KBM-7 (cell line): ENCODE data around the gene DDAH1.
"Not testable (repeated sequence)": the region's sequence is repeated elsewhere in the genome, so short reads cannot be mapped to it uniquely, and the experiment has no call there.

ENCODE experiments used
- DNase-seq: peaks from one replicate; pipeline ENCODE4 v3.0.0-alpha.2; 2015
- in situ Hi-C: fragments of 300-500 bp; cut with MboI; formaldehyde crosslinking; loops from 2 replicates; pipeline ENCODE4 v1.14.3; 2020; ENCODE audit warnings: low sequenced_read_pairs, low pct_unique_long_range_greater_than_20kb, mixed read lengths

The DDAH1 gene

DNA sequence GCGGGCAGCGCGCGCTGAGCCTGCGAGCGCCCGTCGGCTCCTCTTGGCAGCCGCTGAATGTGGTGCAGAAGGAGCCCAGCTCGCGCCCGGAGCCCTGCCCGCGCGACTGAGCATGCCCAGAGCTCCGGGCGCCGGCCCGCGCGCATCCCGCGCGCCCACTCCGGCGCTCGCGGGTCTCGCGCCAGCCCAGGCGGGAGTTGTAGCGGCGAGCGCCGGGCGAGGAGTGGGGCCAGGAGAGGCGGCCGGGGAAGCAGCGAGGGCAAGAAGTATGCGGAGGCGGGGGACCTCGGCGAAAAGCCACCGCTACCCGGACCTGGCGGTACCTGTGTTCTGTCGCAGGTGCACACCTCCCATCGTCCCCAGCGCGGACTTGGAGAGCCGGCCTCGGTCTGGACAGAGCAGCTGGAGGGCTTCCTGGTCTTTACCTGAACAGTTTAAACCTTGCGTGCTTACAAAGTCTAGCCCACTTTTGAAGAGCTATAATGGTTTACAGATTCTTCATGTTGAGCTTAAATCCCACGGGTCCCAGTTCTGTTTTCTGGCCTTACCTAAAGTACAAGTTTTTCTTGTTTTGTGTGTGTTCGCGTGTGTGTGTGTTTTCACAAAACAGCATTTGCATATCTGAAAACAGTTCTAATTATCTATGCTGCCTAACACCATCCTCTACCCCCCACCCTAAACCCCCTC is at the start of gene DDAH1:
TSS of gene DDAH1 (minus strand) at position 61 of the 687 bp plus-strand sequence. CDS start 114 bp downstream, outside the sequence.
- peak; percentile 63 for DNase-seq
- in situ Hi-C loops, result no loop called here

- DNase-seq, in situ Hi-C loops: not testable (repeated sequence)
Observed at GRCh38 chr1:85513998-85514397, 49.0 kb upstream of the DDAH1 start.

- in situ Hi-C loops, result no loop called here
- no peak for DNase-seq
Observed at GRCh38 chr1:85504417-85504816, 39.5 kb upstream of the DDAH1 start.

DNA sequence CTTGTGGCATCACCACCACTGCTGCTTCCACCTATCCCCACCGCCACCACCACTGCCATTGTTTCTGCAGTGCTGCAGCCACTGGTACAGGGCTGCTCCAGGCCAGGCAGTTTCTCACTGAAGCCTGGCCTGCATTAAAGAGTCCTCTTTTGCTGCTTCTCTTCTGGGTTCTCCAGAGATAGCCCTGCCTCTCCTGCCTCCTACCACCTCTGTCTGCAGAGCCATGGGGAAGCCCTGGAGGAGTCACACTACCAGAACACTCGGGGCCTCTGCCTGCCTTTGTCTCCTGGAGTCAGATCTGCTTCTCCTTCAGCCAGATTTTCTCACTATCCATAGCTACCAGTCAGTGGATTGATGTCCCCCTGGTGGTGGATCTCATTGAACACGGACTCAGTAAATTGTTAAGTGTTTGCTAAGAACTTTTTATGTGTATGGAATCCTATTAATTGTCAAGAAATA is 37.7 kb upstream of the DDAH1 start:
- in situ Hi-C loops, result no loop called here
- DNase-seq, result peak; percentile 74

DNA sequence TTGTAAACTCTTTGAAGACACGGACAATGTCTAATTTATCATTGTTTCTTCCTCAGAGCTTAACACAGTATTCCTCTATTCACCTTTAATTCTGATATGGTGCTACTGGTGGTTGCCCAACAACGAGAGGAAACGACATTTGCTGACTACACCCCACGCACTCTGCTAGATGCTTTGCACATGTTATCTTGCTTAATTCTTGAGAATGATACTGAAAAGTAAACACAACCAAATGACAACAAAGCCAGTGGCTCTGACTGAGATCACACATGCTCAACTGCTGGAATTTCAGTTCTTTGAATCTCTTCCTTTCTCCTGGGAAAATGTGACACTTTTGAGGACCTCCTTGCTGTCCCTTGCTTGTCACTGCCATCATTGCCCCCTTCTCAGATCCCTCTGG is 37.2 kb upstream of the DDAH1 start:
- in situ Hi-C loops, result no loop called here
- DNase-seq, result no peak

DNA sequence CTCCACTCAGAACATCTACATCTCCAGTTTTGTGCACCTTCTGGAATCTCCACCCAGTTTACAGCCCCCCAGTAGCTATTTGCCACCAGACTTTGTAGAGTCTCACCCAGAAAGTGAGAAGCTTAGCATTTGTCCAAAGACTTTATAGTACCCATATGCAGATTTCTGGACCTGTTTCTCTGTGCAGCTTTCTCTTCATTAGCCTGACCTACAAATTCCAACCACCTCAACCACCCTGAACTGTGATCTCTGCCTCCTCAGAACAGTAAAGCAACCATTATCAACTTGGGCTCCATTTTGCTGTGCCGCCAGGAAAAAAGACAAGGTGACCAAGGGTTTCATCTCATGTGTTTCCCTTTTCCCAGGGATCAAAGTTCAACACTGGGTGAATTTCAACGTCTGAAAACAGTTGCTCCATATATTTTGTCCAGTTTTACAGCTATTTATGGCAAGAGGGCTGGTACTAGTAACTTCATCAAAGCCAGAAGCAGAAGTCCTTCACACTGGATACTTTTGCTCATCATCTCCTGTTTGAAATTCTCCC is 36.5 kb upstream of the DDAH1 start:
- no peak for DNase-seq
- in situ Hi-C loops, result no loop called here

GRCh38 chr1:85496941-85497582 is 32.1 kb upstream of the DDAH1 start:
- DNase-seq, result no peak
- in situ Hi-C loops, result no loop called here

DNA sequence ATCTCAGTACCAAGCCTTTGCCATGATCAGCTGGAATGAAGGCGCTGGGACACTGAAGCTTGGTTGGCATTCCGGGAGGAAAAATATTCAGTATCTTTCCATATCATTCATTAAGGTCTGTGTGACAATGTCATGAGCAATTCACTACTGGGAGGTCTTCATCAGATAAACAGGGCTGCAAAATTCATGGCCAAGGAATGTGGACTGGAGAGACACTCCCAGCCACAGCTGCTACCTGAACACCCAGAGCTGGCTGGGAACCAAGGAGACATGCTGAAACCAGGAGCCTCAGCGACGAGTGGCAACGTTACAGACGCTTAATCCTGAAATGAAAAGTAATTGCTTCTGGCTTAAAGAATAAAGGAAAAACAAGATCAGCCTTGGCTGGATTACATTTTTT is 30.6 kb upstream of the DDAH1 start:
- in situ Hi-C loops, result no loop called here
- no peak for DNase-seq

DNA sequence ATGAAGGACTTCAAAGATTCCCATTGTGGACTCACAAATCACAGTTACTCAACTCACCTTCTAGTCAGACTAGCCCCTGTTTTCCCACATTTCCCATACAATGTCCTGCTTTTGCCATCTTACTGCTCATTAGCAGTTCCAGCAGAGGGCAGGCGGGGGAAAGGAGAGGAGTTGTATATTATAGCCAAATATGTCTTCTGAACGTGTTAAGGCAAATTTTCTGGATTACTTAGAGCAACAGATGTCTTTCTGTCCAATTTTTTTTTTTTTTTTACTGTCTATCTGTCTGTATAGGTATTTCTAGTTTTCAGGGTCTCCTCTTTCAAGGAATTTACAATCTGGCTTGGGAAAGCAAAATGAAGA is 29.9 kb upstream of the DDAH1 start:
- in situ Hi-C loops, result no loop called here
- DNase-seq, result no peak

DNA sequence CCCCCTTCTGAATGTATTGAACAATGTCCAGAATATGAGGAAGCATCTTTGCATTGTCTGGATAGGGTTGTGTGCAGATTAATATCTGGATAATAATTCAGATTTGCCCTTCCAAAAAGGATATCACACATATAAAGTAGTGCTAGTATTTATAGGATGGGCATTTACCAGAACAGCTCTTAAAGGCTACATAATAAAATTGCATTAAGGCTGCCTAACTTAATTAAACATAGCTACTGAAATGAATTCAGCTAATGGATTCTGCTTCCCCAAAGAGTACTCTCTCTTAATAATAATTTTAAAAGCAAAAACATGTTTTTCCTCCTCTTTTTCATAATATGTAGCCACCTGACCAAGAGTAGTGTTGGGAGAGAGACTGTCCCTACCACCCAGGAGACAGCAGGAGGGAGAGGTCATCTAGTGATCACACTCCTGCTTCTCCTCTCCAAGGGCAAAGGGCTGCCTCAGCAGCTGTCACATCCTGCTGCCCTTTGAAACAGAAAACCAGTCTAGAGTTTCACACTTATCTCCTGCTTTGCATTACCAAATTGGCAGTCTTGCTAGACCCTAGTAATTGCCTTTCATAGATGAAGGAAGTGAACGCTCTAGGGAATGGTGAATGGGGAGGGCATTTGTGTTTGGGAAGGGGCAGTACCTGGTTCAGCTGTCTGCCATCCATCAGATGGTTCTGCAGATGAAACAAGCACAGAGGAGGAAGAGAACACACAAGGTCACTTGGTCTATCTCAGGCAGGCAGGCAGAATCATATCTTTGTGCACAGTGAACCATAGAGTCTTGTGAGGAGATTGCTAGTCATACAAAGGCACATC is 29.3 kb upstream of the DDAH1 start:
- no peak for DNase-seq
- in situ Hi-C loops, result no loop called here

- in situ Hi-C loops, result no loop called here
- DNase-seq, result peak; percentile 32
Observed at GRCh38 chr1:85490270-85490985, 25.5 kb upstream of the DDAH1 start.

GRCh38 chr1:85488126-85488525 is 23.2 kb upstream of the DDAH1 start:
- no peak for DNase-seq
- in situ Hi-C loops, result no loop called here

GRCh38 chr1:85485516-85485915 is 20.6 kb upstream of the DDAH1 start:
- in situ Hi-C loops, result no loop called here
- no peak for DNase-seq

- DNase-seq, result no peak
- in situ Hi-C loops, result no loop called here
Observed at GRCh38 chr1:85484716-85485115, 19.8 kb upstream of the DDAH1 start.

GRCh38 chr1:85484264-85484663 is 19.3 kb upstream of the DDAH1 start:
- in situ Hi-C loops, result no loop called here
- no peak for DNase-seq

GRCh38 chr1:85481688-85482087 is 16.7 kb upstream of the DDAH1 start:
- no peak for DNase-seq
- in situ Hi-C loops, result no loop called here

- in situ Hi-C loops, result no loop called here
- no peak for DNase-seq
Observed at GRCh38 chr1:85480566-85480965, 15.6 kb upstream of the DDAH1 start.

DNA sequence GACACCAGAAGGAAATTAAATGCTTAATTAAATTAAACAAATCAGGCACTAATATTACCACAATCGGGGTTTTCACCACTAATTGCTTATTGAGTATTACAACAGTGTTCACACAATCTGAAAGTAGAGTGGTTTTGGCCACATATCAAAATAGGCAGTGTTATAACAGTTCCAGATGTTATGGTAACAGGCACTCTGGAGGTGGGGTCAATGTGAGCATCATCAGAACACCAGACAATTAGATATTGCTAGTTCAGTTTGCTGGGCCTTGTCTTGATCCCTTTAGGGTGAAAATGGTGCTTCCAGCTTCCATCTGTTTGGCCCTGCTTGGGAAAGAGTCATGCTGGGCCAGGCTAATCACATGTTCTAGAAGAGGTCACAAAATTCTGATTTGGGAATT is 14.5 kb upstream of the DDAH1 start:
- in situ Hi-C loops, result no loop called here

GRCh38 chr1:85478366-85478765 is 13.4 kb upstream of the DDAH1 start:
- DNase-seq, result no peak
- in situ Hi-C loops, result no loop called here

More for the DNA sequence above, 14.5 kb upstream of the DDAH1 start:
- no peak for DNase-seq
